ENCODE measurements around the gene GABRP. TPM values are rescaled to one million over a fixed set of nuclear protein-coding genes. Genes with fewer than 3 reads are reported as not detected.
"Not testable (repeated sequence)": the region's sequence is repeated elsewhere in the genome, so short reads cannot be mapped to it uniquely, and the experiment has no call there.

Gene GABRP
- total and polyA plus RNA-seq, 2 experiments from 2014 or later: 3.6 to 6.3 TPM

DNA sequence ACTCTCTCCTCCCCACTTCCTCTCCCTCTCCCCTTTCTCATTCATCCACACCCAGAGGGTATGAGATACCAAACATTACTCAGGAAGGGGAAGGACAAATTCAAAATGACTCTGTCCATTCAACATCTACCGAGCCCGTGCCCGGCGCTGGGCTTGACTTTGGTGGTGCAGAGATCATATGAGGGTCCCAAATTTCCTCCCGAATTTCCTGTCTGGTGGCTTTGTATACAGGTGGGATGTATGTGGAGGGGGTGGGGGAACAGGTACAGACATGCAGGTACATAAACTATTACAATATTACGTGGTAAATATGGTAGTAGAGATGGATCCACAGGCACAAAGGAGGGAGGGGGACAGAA, 21.8 kb upstream of the GABRP start:
- Mint-ChIP-seq H3K9me3 (no peaks in the 10 kb centered on the region), H3K36me3 (ENCODE audit: low read depth) (peaks cover 9% of the 10 kb centered on the region), H3K4me1 (peaks cover 22% of the 10 kb centered on the region), H3K4me3 (peak overlapping the region; percentile 42), H3K27me3 (ENCODE audit: insufficient read depth, low read depth, poor library complexity) (peaks cover 10% of the 10 kb centered on the region), H3K27ac (no peak overlapping the region)
- DNase-seq (ENCODE audit: low spot score) (no peak), ATAC-seq (peak; percentile 63)
- peaks cover 5% of the 10 kb centered on the region; the same call in 1 of the 2 replicates for H3F3A ChIP-seq (replicated peaks; ENCODE audit: low read depth)
- no peaks in the 10 kb centered on the region for H3K79me2 ChIP-seq (replicated peaks; ENCODE audit: insufficient read depth)
- no peak overlapping the region for H2AFZ ChIP-seq
- H3K27me3 ChIP-seq (ENCODE audit: insufficient read depth): no peaks in the 10 kb centered on the region
- H3K4me2 ChIP-seq: peak overlapping the region; percentile 53
- no peaks in the 10 kb centered on the region for H3K36me3 ChIP-seq (ENCODE audit: insufficient read depth)
- H4K20me1 ChIP-seq (replicated peaks; ENCODE audit: insufficient read depth): no peaks in the 10 kb centered on the region
- TF ChIP-seq, protein P1, sequence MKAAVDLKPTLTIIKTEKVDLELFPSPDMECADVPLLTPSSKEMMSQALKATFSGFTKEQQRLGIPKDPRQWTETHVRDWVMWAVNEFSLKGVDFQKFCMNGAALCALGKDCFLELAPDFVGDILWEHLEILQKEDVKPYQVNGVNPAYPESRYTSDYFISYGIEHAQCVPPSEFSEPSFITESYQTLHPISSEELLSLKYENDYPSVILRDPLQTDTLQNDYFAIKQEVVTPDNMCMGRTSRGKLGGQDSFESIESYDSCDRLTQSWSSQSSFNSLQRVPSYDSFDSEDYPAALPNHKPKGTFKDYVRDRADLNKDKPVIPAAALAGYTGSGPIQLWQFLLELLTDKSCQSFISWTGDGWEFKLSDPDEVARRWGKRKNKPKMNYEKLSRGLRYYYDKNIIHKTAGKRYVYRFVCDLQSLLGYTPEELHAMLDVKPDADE (IDR thresholded peaks at IDR 0.05): no peak; the same call in 1 of the 2 replicates
- TF ChIP-seq ZNF114 (CRISPR knock-in tag; IDR thresholded peaks at IDR 0.05): peak; percentile 25; the same call in 1 of the 2 replicates
- peaks cover 9% of the 10 kb centered on the region; the same call in 1 of the 2 replicates for H3K4me1 ChIP-seq (ENCODE audit: insufficient read depth)
- H3K9me2 ChIP-seq (ENCODE audit: insufficient read depth): peaks cover 24% of the 10 kb centered on the region
- H3K4me3 ChIP-seq: peak overlapping the region; percentile 24
- H3K27ac ChIP-seq (ENCODE audit: low read depth): peak overlapping the region; percentile 99

GRCh38 chr5:170762298-170762697, 21.2 kb upstream of the GABRP start:
- not testable (repeated sequence) for H3F3A ChIP-seq (replicated peaks; ENCODE audit: low read depth); DNase-seq (ENCODE audit: low spot score); H3K4me2 ChIP-seq; H3K27me3 ChIP-seq (ENCODE audit: insufficient read depth); H3K4me3 ChIP-seq; H2AFZ ChIP-seq; H3K27ac Mint-ChIP-seq; H3K79me2 ChIP-seq (replicated peaks; ENCODE audit: insufficient read depth); ATAC-seq; H3K9me3 Mint-ChIP-seq; H3K4me1 ChIP-seq (ENCODE audit: insufficient read depth); H4K20me1 ChIP-seq (replicated peaks; ENCODE audit: insufficient read depth); H3K36me3 ChIP-seq (ENCODE audit: insufficient read depth); H3K36me3 Mint-ChIP-seq (ENCODE audit: low read depth)
- Histone ChIP-seq H3K27ac (ENCODE audit: low read depth) (peak overlapping the region; percentile 98), H3K9me2 (ENCODE audit: insufficient read depth) (peaks cover 21% of the 10 kb centered on the region)
- peaks cover 10% of the 10 kb centered on the region for H3K27me3 Mint-ChIP-seq (ENCODE audit: insufficient read depth, low read depth, poor library complexity)
- peak; percentile 50; the same call in 1 of the 2 replicates for TF ChIP-seq CREB1 (CRISPR knock-in tag; IDR thresholded peaks at IDR 0.05; ENCODE audit: low read depth)
- TF ChIP-seq ZNF331 (CRISPR knock-in tag; IDR thresholded peaks at IDR 0.05; ENCODE audit: low read depth): peak; percentile 25; the same call in 1 of the 2 replicates
- TF ChIP-seq NANOG (IDR thresholded peaks at IDR 0.05; ENCODE audit: borderline replicate concordance): peak; percentile 33; the same call in 1 of the 2 replicates
- H3K4me3 Mint-ChIP-seq: peak overlapping the region; percentile 42; the same call in 2 of the 3 replicates
- peaks cover 20% of the 10 kb centered on the region for H3K4me1 Mint-ChIP-seq

DNA sequence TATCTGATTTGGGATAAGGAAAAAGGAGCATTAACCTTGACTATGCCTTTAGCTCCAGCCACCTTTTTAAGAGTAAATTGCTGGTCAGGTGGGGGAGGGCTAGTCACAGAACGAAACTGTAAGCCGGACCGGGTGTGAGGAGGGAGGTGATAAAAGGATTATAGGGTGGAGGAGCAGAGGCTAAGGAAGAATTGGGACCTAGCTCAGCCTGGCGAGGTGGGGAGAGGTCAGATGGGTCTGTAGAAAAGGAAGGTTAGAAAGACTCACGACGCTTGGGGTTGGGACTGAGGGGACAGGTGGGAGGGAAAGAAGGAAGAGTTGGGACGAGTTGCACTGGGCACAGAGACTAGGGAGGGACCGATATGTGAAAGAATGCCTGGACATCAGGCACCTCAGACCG, 17.7 kb upstream of the GABRP start:
- not testable (repeated sequence) for H4K20me1 ChIP-seq (replicated peaks; ENCODE audit: insufficient read depth); H3F3A ChIP-seq (replicated peaks; ENCODE audit: low read depth); H3K27me3 ChIP-seq (ENCODE audit: insufficient read depth); H3K27ac Mint-ChIP-seq; DNase-seq (ENCODE audit: low spot score); H3K27me3 Mint-ChIP-seq (ENCODE audit: insufficient read depth, low read depth, poor library complexity); H3K36me3 ChIP-seq (ENCODE audit: insufficient read depth); ATAC-seq; H3K4me3 ChIP-seq; H3K4me3 Mint-ChIP-seq; H2AFZ ChIP-seq; H3K36me3 Mint-ChIP-seq (ENCODE audit: low read depth); H3K27ac ChIP-seq (ENCODE audit: low read depth); H3K9me2 ChIP-seq (ENCODE audit: insufficient read depth); H3K79me2 ChIP-seq (replicated peaks; ENCODE audit: insufficient read depth); H3K9me3 Mint-ChIP-seq; H3K4me2 ChIP-seq
- peaks cover 16% of the 10 kb centered on the region for H3K4me1 Mint-ChIP-seq
- peaks cover 15% of the 10 kb centered on the region for H3K4me1 ChIP-seq (ENCODE audit: insufficient read depth)

Data from GM23338 (cell line).